T-helper 1 cell (primary cell): ENCODE measurements around the gene RFNG.

Experiments used
- DNase-seq, 5 donors: peaks; one replicate each; pipeline ENCODE4 v3.0.0-alpha.2; 2012 to 2020

The RFNG gene

GRCh38 chr17:82089723-82090548 is 38.3 kb upstream of the RFNG start:
- peak in 1 of 5 donors; percentile 9 for DNase-seq

GRCh38 chr17:82088838-82089722 is 37.5 kb upstream of the RFNG start:
- peak in 1 of 5 donors; percentile 12 for DNase-seq

GRCh38 chr17:82087961-82088837 is 36.6 kb upstream of the RFNG start:
- DNase-seq, result peak in 1 of 5 donors; percentile 11

- DNase-seq, result peak in 1 of 5 donors; percentile 13
These were observed 35.6 kb upstream of the RFNG start for GRCh38 chr17:82086941-82087906.

- DNase-seq, result peak in 1 of 5 donors; percentile 10
These were observed 34.5 kb upstream of the RFNG start for GRCh38 chr17:82085931-82086764.

GRCh38 chr17:82085031-82085861 is 33.6 kb upstream of the RFNG start:
- DNase-seq, result peak in 1 of 5 donors; percentile 1

- peak in 1 of 5 donors; percentile 0 for DNase-seq
These were observed 32.9 kb upstream of the RFNG start for GRCh38 chr17:82084373-82085030.

- peak in 1 of 5 donors; percentile 0 for DNase-seq
These were observed 32.1 kb upstream of the RFNG start for GRCh38 chr17:82083533-82084359.

- DNase-seq, result no peak
These were observed 31.4 kb upstream of the RFNG start for GRCh38 chr17:82083009-82083408.

GRCh38 chr17:82082456-82082855 is 30.8 kb upstream of the RFNG start:
- DNase-seq, result no peak

- DNase-seq, result no peak
These were observed 30.4 kb upstream of the RFNG start for GRCh38 chr17:82081966-82082365.

- DNase-seq, result no peak
These were observed 29.9 kb upstream of the RFNG start for GRCh38 chr17:82081546-82081945.

GRCh38 chr17:82080789-82081464 is 29.3 kb upstream of the RFNG start:
- no peak for DNase-seq

GRCh38 chr17:82080048-82080788 is 28.6 kb upstream of the RFNG start:
- DNase-seq, result no peak

GRCh38 chr17:82079001-82079677 is 27.5 kb upstream of the RFNG start:
- no peak for DNase-seq

- DNase-seq, result no peak
These were observed 26.8 kb upstream of the RFNG start for GRCh38 chr17:82078433-82078832.
